Chondrocyte (in vitro differentiated cells): Measurements from ENCODE around the gene EFL1. TPM values are rescaled to one million over a fixed set of nuclear protein-coding genes. Genes with fewer than 3 reads are reported as not detected.

Experiments
- DNase-seq: peaks from one replicate; pipeline ENCODE4 v3.0.0; 2021; ENCODE audit warnings: mixed read lengths, low spot score
- H3K27ac Mint-ChIP-seq: one replicate; pipeline ENCODE4 v1.8.0; 2021; ENCODE audit warnings: mild to moderate bottlenecking, moderate library complexity, mixed read lengths; ENCODE audit not compliant: unreplicated experiment
- H3K27me3 Mint-ChIP-seq: 2 replicates; pipeline ENCODE4 v1.8.0; 2021; ENCODE audit warnings: low read depth, mixed read lengths
- H3K36me3 Mint-ChIP-seq: 2 replicates; pipeline ENCODE4 v1.8.0; 2021; ENCODE audit warnings: low read depth, mixed read lengths
- H3K4me1 Mint-ChIP-seq: 2 replicates; pipeline ENCODE4 v1.8.0; 2021; ENCODE audit warnings: low read depth, mild to moderate bottlenecking, mixed read lengths
- H3K4me3 Mint-ChIP-seq: one replicate; pipeline ENCODE4 v1.8.0; 2021; ENCODE audit warnings: mild to moderate bottlenecking, moderate library complexity, mixed read lengths; ENCODE audit not compliant: unreplicated experiment
- H3K9me3 Mint-ChIP-seq: 2 replicates; pipeline ENCODE4 v1.8.0; 2021; ENCODE audit warnings: low read depth, mixed read lengths
- total RNA-seq: library from RNA; stranded (reverse); gene quantifications from 3 replicates; pipeline ENCODE4 v1.2.1, GENCODE V29; 2021
- TF ChIP-seq, protein P1 (sequence below): fragments of 200-600 bp; sonication (generic); IDR thresholded peaks from 2 replicates; pipeline ENCODE4 v1.5.0; 2021; ENCODE audit warnings: antibody characterized with exemption, mild to moderate bottlenecking, moderate library complexity

Gene EFL1
- total RNA-seq, 1 donor from 2014 or later: 16.6 TPM

- Mint-ChIP-seq H3K4me1 (peaks cover 72% of the 10 kb centered on the region), H3K9me3 (no peaks in the 10 kb centered on the region), H3K4me3 (peak overlapping the region; percentile 47), H3K36me3 (peaks cover 3% of the 10 kb centered on the region), H3K27me3 (no peaks in the 10 kb centered on the region), H3K27ac (peak overlapping the region; percentile 100)
- no peak for DNase-seq
- TF ChIP-seq, protein P1, sequence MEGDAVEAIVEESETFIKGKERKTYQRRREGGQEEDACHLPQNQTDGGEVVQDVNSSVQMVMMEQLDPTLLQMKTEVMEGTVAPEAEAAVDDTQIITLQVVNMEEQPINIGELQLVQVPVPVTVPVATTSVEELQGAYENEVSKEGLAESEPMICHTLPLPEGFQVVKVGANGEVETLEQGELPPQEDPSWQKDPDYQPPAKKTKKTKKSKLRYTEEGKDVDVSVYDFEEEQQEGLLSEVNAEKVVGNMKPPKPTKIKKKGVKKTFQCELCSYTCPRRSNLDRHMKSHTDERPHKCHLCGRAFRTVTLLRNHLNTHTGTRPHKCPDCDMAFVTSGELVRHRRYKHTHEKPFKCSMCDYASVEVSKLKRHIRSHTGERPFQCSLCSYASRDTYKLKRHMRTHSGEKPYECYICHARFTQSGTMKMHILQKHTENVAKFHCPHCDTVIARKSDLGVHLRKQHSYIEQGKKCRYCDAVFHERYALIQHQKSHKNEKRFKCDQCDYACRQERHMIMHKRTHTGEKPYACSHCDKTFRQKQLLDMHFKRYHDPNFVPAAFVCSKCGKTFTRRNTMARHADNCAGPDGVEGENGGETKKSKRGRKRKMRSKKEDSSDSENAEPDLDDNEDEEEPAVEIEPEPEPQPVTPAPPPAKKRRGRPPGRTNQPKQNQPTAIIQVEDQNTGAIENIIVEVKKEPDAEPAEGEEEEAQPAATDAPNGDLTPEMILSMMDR: peak; percentile 49
Measured at GRCh38 chr15:82105451-82106215, 156.9 kb downstream of the EFL1 start.

GRCh38 chr15:82103468-82103867, 159.1 kb downstream of the EFL1 start:
- Mint-ChIP-seq H3K36me3 (peaks cover 14% of the 10 kb centered on the region), H3K4me1 (peaks cover 89% of the 10 kb centered on the region), H3K4me3 (no peak overlapping the region), H3K27me3 (no peaks in the 10 kb centered on the region), H3K27ac (peak overlapping the region; percentile 100), H3K9me3 (no peaks in the 10 kb centered on the region)
- no peak for DNase-seq
- TF ChIP-seq, protein P1: peak; percentile 69

DNA sequence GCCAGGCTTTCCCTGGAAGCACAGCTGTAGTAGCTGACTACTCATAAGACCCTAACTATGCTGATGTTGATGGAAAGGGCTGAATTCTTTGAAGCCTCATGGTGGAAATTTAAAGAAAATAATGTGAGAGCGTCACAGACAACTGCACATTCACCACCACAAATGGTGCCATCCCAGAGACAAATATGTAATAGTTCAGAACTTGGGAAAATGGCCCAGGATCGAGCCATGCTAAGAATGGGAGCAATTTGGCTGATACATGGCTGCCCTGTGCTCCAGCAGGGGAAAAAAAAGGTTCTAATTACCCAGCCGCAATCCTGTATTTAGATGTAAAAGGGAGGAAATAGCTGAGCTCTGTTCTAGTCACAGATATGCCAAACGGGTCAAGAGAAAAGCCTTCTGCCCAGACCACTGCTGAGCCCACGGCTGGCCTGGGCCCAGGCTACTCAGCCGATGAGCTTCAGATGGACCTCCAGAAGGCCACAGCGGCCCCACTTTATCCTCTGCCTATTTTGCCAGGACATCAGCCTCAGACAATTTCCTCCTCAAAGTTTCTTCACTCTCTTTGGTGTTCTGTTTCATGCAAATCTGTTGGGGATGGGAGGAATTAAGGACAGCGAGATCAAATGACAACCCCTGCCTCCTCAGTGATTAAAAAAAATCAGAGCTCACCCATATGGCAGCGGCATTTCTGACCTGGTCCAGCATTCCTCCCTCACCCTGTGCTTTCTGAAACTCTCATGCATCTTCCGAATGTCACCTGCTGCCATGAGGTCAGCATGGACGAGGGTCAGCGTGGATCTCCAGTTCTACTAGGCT, 162.2 kb downstream of the EFL1 start:
- DNase-seq: no peak
- H3K9me3 Mint-ChIP-seq: no peaks in the 10 kb centered on the region
- H3K27me3 Mint-ChIP-seq: no peaks in the 10 kb centered on the region
- peak overlapping the region; percentile 76 for H3K27ac Mint-ChIP-seq
- no peak overlapping the region for H3K4me3 Mint-ChIP-seq
- peaks cover 20% of the 10 kb centered on the region for H3K36me3 Mint-ChIP-seq
- H3K4me1 Mint-ChIP-seq: peaks cover 86% of the 10 kb centered on the region
- TF ChIP-seq, protein P1: no peak

DNA sequence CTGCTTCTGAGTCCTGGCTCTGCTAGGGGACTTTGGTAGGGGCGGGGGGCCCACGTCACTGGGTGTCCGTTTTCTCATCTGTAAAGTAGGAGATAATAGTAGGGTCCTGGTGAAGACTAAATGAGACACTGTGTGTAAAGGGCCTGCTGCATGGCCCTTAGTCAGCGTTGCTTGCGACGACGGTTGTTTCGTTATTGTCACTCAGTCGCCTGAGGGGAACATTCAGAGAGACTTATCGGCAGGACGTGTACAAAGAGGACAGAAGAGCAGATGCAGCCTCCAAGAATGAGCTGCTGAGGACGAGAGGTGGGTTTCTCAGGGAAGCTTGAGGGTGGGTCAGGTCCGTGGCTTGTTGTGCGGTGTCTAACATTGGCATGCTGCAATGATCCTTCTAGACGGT, 163.9 kb downstream of the EFL1 start:
- Mint-ChIP-seq H3K27ac (no peak overlapping the region), H3K4me1 (peaks cover 87% of the 10 kb centered on the region), H3K27me3 (no peaks in the 10 kb centered on the region), H3K9me3 (no peaks in the 10 kb centered on the region), H3K4me3 (peak overlapping the region; percentile 41), H3K36me3 (peaks cover 22% of the 10 kb centered on the region)
- no peak for DNase-seq
- TF ChIP-seq, protein P1: no peak

GRCh38 chr15:82095803-82096202, 166.7 kb downstream of the EFL1 start:
- peaks cover 3% of the 10 kb centered on the region for H3K9me3 Mint-ChIP-seq
- no peak for DNase-seq
- H3K36me3 Mint-ChIP-seq: peaks cover 21% of the 10 kb centered on the region
- peak overlapping the region; percentile 94 for H3K27ac Mint-ChIP-seq
- TF ChIP-seq, protein P1: no peak
- peak overlapping the region; percentile 77 for H3K4me3 Mint-ChIP-seq
- peaks cover 62% of the 10 kb centered on the region for H3K4me1 Mint-ChIP-seq
- no peaks in the 10 kb centered on the region for H3K27me3 Mint-ChIP-seq
